Activated naive CD8-positive, alpha-beta T cell treated with anti-CD3 and anti-CD28 coated beads, Interleukin-2, amount 50 U/mL, for 24 hours (primary cell): ENCODE data around the gene UROC1.

ENCODE experiments used
- ATAC-seq: fragments of 150-1000 bp; cut with Tn5 transposase; one replicate; pipeline ENCODE4 v1.10.0; 2021
- DNase-seq: peaks from one replicate; pipeline ENCODE4 v3.0.0; 2021
- H3K27ac Mint-ChIP-seq: one replicate; pipeline ENCODE4 v1.8.0; 2021; ENCODE audit warnings: mild to moderate bottlenecking, mixed read lengths
- H3K27me3 Mint-ChIP-seq: one replicate; pipeline ENCODE4 v1.8.0; 2021; ENCODE audit warnings: mixed read lengths
- H3K36me3 Mint-ChIP-seq: one replicate; pipeline ENCODE4 v1.8.0; 2021; ENCODE audit warnings: low read depth, mixed read lengths
- H3K4me1 Mint-ChIP-seq: one replicate; pipeline ENCODE4 v1.8.0; 2021; ENCODE audit warnings: mixed read lengths
- H3K4me3 Mint-ChIP-seq: one replicate; pipeline ENCODE4 v1.8.0; 2021; ENCODE audit warnings: mild to moderate bottlenecking, moderate library complexity, mixed read lengths
- H3K9me3 Mint-ChIP-seq: one replicate; pipeline ENCODE4 v1.8.0; 2021; ENCODE audit warnings: mixed read lengths

Gene UROC1

DNA sequence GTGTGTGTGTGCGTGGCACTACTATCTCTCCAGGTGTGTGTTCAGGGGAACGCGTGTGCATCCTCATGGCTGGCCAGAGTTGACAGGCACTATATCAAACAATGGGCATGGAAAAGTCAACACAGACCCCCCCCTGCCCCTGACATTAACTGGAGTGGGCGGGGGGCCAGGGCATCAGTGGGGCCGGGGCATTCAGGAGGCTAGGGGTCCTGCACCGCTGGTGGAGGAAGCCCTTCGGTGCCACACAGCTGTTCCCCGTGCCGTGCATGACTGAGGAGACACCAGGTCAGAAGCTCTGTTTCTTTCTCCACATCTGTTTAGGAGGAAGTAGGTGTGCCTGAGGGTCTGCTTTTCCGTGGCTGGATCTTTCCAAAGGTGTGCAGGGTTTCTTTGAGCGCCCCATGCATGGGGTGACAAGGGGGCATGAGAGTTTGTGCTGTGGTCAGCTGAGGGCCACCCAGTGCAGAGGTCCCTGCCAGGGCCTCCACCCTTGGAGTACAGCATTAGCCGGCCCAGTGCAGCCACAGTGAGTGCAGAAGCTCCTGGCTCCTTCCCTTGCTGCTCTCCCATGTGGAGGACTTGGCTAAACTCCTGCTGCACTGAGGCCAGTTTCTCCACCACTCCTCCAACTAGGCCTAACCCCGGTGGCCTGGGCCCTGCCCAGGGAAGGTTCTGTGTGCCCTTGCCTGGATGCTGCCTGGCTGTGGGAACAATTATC is 33.7 kb upstream of the UROC1 start:
- Mint-ChIP-seq H3K4me1 (no peaks in the 10 kb centered on the region), H3K9me3 (no peaks in the 10 kb centered on the region), H3K27ac (no peak overlapping the region), H3K27me3 (peaks cover 2% of the 10 kb centered on the region), H3K4me3 (no peak overlapping the region), H3K36me3 (no peaks in the 10 kb centered on the region)
- no peak for DNase-seq
- no peak for ATAC-seq

DNA sequence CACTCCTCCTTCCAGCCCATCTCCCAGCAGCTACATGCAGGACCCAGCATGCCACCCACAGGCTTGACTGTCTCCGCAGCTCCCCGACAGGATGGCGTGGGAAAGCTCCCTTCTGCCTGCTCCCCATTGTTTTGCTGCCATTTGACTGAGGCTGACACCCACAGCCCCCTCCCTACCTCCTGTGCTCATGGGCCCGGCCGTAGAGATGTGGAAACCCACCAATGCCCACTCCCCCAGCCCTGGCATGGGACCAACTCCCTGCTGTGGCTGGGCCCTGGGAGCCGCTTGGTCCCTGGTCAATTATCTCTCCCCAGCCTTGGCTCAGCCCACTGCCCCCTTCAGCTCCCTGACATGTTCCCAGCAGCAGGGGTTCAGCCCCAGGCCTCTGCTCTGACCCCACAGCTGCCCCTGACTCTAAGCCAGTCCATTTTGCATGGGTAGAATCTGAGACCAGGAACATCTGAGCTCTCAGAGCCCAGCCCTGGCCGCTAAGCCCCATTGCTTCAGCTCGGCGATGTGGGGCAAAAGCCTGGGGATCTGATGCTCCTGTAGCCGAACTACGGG is 33.0 kb upstream of the UROC1 start:
- DNase-seq (no peak), ATAC-seq (no peak)
- no peak overlapping the region for H3K27ac Mint-ChIP-seq
- H3K27me3 Mint-ChIP-seq: peaks cover 2% of the 10 kb centered on the region
- no peaks in the 10 kb centered on the region for H3K9me3 Mint-ChIP-seq
- H3K4me1 Mint-ChIP-seq: no peaks in the 10 kb centered on the region
- H3K4me3 Mint-ChIP-seq: no peak overlapping the region
- no peaks in the 10 kb centered on the region for H3K36me3 Mint-ChIP-seq

DNA sequence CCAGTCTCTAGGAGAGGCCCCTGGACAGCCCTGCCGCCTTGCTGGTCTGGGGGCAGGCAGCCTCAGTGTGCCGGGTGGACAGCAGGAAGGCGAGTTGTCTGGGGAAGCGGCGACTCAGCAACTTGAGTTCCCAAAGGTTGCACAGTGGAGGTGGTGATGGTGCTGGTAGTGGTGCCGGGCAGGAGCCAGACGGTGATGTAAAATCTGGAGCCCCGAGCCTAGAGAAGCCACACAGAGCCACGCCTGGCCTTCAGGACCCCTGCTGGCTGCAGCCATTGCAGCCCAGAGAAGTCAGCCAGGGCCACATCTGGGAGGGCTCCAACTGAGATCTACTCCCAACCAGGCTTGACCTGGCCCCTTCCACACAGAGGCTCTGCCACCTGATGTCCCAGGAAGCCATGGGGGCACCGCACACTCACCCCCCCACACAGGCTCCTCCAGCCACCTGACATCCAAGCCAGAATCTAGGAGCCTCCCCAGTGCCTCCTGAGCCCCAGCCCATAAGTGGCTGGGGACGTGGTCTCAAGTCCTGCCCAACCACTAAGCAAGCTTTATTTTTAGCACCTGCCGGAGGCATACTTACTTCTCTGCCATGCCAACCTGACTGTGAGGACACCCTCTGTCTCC is 32.4 kb upstream of the UROC1 start:
- Mint-ChIP-seq H3K4me3 (no peak overlapping the region), H3K4me1 (no peaks in the 10 kb centered on the region), H3K27ac (no peak overlapping the region), H3K27me3 (peaks cover 2% of the 10 kb centered on the region), H3K36me3 (no peaks in the 10 kb centered on the region), H3K9me3 (no peaks in the 10 kb centered on the region)
- no peak for DNase-seq
- ATAC-seq: no peak

DNA sequence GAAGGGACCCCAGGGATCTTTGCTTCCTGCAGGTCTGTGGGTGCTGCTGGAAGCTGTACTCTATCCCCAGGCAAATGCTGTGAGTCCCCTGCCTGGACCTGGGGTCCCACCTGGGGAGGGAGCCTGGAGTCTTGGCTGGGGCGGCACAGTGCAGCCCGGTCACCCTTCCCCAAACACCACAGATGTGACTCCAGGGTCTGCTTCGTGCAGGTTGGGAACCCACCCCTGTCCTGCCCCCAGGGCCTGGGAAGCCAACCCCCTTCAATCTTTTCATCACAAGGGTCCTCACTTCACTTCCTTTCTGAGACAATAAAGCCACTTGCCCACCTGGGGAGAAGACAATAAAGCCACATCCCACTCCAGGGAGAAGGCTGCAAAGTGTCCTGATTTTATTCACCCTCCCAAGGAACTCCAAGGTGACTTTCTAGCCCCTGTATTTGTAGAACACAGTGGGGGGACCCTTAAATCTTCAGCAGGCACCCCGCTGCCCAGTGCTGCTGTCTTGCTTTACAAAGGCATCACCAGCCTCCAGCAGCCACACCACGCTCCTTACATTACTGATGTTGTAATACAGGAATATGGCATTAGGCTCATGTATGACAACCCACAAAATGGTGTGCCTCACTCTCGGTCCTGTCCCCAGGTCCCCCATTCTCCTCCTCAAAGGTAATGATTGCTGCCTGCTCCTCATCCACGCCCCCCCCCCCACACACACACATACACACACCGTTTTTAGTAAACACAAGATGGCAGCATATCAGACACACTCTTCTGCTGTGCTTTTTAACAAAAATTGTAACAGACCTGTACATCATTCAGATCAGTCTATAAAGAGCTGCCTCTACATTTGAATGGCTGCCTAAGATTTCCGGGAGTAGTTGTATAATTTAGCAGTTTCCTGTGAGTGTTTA is 31.2 kb upstream of the UROC1 start:
- Mint-ChIP-seq H3K4me3 (no peak overlapping the region), H3K27me3 (peaks cover 2% of the 10 kb centered on the region), H3K4me1 (no peaks in the 10 kb centered on the region), H3K9me3 (no peaks in the 10 kb centered on the region), H3K27ac (no peak overlapping the region), H3K36me3 (no peaks in the 10 kb centered on the region)
- ATAC-seq (no peak), DNase-seq (no peak)

DNA sequence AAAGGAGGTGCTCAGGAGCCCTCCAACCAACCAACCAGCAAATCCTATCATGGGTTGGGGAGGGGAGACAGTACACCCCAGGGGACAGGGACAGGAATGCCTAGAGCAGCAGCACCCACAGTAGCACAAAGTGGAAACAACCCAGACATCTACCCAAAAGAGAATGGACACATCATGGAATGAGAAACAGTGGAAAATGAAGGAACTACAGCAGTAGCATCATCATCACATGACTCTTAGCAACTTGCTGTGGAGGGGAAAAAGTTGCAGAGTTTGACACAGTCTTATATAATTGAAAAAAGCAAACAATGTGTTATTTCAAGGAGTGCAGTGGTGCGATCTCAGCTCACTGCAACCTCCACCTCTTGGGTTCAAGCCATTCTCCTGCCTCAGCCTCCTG is 30.1 kb upstream of the UROC1 start:
- DNase-seq: no peak
- no peak for ATAC-seq
- H3K36me3 Mint-ChIP-seq: no peaks in the 10 kb centered on the region
- no peak overlapping the region for H3K4me3 Mint-ChIP-seq
- H3K4me1 Mint-ChIP-seq: no peaks in the 10 kb centered on the region
- H3K27ac Mint-ChIP-seq: no peak overlapping the region
- H3K9me3 Mint-ChIP-seq: no peaks in the 10 kb centered on the region
- peaks cover 2% of the 10 kb centered on the region for H3K27me3 Mint-ChIP-seq

DNA sequence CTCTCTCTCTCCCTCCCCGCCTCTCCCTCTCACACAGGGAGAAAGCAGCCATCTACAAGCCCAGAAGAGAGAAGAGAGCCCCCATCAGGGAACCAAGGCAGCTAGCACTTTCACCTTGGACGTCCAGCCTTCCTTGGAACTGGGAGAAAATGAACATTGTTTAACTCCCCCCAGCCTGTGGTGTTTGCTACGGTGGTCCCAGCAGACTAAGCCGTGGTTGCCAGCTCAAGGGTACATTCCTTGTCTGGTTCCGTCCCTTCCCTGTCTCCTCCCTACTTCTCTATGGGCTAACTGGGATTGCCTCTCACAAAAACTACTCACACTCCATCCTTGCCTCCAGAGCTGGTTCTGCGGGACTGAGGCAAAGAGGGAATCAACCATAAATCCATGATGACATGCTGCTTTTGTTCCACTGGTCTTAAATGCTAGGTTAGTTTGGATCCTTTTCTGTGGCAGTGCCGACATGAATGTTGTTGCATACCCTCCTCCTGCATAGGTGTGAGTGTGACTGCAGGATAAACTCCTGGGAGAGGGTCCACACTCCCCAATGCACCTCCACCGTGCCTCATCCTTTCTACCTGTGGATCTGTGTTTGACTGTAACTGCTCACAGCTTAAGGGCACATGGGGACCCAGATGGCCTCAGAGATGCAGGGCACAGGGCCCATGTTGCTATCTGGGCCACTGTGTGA is 29.1 kb upstream of the UROC1 start:
- Mint-ChIP-seq H3K4me1 (no peaks in the 10 kb centered on the region), H3K27ac (no peak overlapping the region), H3K9me3 (no peaks in the 10 kb centered on the region), H3K4me3 (no peak overlapping the region), H3K27me3 (peaks cover 2% of the 10 kb centered on the region), H3K36me3 (no peaks in the 10 kb centered on the region)
- ATAC-seq (no peak), DNase-seq (no peak)

DNA sequence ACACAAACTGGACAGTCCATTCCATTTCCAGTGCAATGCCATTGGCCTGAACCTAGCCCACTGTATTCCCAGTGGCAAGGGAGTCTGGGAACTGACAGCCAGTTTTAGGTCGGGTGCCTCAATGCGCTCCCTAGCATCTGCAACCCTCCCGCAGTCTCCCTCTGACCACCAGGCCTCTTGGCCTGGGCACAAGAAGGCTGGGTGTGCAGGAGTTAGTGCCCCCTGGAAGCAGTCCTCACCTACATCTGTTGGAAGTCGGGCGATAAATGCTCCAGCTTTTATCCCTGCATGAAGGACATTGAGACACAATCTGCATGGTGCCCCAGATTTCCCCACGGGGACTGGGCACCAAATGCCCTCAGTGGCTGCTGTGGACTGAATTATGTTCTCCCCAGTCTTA is 28.4 kb upstream of the UROC1 start:
- Mint-ChIP-seq H3K27me3 (peaks cover 2% of the 10 kb centered on the region), H3K36me3 (no peaks in the 10 kb centered on the region)
- no peak for DNase-seq

DNA sequence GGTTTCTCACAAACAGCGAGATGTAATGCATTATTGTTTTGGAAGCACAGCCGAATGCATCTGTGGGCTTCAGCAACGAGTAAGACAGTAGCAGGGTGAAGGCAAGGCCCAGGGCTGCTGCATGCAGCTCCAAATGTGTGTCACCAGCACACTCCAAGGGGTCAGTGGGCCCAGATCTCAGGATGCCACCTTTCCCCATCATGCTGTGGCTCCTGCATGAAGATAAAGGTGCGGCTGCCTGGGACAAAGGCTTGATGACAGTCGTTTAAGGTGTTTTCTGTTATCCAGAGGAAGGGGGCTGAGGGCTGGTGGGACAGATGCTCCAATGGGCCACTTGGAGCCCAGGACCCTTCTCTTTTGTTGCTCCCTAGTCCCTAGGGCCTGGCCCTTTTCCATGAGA is 28.0 kb upstream of the UROC1 start:
- Mint-ChIP-seq H3K9me3 (no peaks in the 10 kb centered on the region), H3K4me3 (no peak overlapping the region), H3K27me3 (peaks cover 2% of the 10 kb centered on the region), H3K27ac (no peak overlapping the region), H3K36me3 (no peaks in the 10 kb centered on the region), H3K4me1 (peaks cover 4% of the 10 kb centered on the region)
- ATAC-seq: no peak
- no peak for DNase-seq

More for the DNA sequence above, 28.4 kb upstream of the UROC1 start:
- H3K27ac Mint-ChIP-seq: no peak overlapping the region
- H3K4me3 Mint-ChIP-seq: no peak overlapping the region
- H3K4me1 Mint-ChIP-seq: no peaks in the 10 kb centered on the region
- no peaks in the 10 kb centered on the region for H3K9me3 Mint-ChIP-seq
- no peak for ATAC-seq

DNA sequence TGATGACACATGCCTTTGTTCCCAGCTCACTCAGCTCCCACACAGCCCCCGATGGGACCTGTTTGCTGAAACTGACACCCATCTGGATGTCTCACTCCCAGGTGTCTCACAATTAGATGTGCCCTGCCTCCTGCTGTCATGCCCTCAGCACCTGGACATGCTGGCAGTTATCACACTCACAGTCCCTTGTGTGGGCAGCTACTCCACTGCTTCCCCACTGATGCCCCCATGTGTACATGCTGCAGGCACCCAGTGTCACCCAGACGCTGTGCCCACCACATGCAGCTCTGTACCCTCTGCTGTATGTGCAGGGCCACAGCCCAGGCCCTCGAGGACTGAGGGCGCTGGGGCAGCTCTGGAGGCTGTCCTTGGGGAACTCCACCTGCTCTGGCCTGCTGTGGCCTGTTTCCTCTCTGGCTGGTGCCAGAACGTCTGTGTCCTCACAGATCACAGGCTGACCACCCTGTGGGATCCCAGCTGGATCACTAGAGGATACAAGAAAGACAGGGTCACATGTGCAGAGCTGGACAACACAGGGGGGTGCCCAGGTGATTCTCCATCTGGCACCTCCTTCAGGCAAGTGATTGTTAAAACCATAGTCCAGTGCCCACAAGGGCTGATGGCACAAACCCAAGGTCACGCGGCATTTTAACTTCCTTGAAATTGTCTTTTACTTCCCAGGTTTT is 27.2 kb upstream of the UROC1 start:
- Mint-ChIP-seq H3K27me3 (peaks cover 7% of the 10 kb centered on the region), H3K4me1 (peaks cover 5% of the 10 kb centered on the region), H3K36me3 (no peaks in the 10 kb centered on the region), H3K9me3 (peaks cover 4% of the 10 kb centered on the region), H3K4me3 (no peak overlapping the region), H3K27ac (no peak overlapping the region)
- DNase-seq (no peak), ATAC-seq (no peak)

DNA sequence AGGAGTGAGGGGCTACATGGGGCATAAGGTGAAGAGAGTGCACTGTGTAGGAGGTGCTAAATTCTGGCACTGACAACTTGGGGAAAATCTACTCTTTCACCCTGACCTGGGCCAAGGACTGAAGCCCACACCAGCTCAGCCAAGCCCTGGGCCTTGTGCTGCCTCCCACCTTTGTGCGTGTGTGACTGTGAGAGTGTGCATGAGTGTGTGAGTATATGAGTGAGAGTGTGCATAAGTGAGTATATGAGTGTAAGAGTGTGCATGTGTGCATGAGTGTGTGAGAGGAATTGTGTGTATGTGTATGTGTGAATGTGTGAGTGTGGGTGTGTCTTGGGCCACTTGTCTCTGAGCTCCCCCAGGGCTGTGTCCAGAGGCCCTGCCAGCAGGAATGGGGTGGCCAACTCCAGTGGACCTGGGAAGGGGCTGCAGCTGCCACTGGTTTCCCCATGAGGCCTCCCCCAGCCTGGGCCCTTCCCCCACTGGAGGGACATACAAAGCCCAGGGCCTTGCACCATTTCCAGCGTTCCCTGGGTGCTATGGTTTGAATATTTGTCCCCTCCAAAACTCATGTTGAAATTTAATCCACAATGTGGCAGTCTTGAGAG is 26.0 kb upstream of the UROC1 start:
- DNase-seq: no peak
- H3K27ac Mint-ChIP-seq: no peak overlapping the region
- no peak for ATAC-seq
- H3K27me3 Mint-ChIP-seq: peaks cover 7% of the 10 kb centered on the region
- no peaks in the 10 kb centered on the region for H3K36me3 Mint-ChIP-seq
- H3K4me3 Mint-ChIP-seq: no peak overlapping the region
- H3K9me3 Mint-ChIP-seq: peaks cover 4% of the 10 kb centered on the region
- peaks cover 5% of the 10 kb centered on the region for H3K4me1 Mint-ChIP-seq

DNA sequence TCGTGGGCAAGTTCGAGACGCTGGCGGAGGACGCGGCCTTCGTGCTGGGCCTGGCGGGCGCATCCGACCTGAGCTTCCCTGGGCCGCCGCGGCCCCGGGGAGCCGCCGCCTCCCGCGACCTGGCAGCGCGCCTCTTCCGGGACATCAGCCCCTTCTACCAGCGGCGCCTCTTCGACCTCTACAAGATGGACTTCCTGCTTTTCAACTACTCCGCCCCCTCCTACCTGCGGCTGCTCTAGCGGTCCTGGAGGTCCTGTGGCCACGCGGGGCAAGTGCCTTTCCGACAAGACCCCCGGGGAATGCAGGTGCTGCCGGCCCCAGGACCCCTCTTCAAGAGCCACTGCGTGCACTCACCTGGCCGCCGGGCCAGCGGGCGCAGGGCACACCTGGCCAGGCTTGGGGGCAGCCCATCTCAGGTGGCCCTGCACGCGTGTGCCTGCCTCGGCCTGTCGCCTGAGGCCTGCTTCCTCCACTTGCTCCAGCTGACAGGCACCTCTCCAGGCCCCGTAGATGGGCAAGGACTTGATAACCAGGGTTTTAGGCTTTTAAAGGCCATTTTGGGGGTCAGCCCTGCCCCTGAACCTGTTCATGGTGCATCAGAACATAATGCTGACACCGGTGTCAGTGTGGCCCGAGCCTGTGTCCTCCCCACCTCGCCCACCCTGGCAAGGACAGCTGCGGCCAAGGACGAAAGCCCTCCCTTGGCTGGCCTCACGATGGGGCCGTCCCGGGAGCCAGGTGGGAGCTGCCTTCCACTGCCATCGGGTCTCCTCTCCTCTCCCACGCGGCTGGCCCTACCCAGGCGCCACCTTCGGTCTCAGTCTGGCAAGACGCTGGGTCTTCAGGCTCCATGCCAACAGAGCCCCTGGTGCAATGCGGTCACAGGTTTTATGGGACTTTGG is 25.0 kb upstream of the UROC1 start:
- H3K36me3 Mint-ChIP-seq: no peaks in the 10 kb centered on the region
- no peak overlapping the region for H3K27ac Mint-ChIP-seq
- DNase-seq (no peak), ATAC-seq (no peak)
- no peak overlapping the region for H3K4me3 Mint-ChIP-seq
- peaks cover 5% of the 10 kb centered on the region for H3K27me3 Mint-ChIP-seq
- peaks cover 4% of the 10 kb centered on the region for H3K9me3 Mint-ChIP-seq
- H3K4me1 Mint-ChIP-seq: peaks cover 5% of the 10 kb centered on the region

DNA sequence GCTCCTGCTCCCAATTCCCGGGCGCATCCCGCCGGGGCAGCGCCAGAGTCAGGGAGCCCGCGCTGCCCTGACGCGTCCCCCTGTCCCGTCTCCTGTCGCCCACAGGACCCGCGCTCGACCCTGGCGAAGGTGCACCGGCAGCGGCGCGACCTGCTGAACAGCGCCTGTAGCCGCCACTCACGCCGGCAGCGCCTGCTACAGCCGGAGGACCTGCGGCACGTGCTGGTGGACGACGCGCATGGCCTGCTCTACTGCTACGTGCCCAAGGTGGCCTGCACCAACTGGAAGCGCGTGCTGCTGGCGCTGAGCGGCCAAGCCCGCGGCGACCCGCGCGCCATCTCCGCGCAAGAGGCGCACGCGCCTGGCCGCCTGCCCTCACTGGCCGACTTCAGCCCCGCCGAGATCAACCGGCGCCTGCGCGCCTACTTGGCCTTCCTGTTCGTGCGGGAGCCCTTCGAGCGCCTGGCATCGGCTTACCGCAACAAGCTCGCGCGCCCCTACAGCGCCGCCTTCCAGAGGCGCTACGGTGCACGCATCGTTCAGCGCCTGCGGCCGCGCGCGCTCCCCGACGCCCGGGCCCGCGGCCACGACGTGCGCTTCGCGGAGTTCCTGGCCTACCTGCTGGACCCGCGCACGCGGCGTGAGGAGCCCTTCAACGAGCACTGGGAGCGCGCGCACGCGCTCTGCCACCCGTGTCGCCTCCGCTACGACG is 24.2 kb upstream of the UROC1 start:
- H3K36me3 Mint-ChIP-seq: no peaks in the 10 kb centered on the region
- no peak for DNase-seq
- ATAC-seq: no peak
- H3K4me1 Mint-ChIP-seq: peaks cover 5% of the 10 kb centered on the region
- no peak overlapping the region for H3K27ac Mint-ChIP-seq
- H3K27me3 Mint-ChIP-seq: peaks cover 5% of the 10 kb centered on the region
- H3K9me3 Mint-ChIP-seq: peaks cover 4% of the 10 kb centered on the region
- no peak overlapping the region for H3K4me3 Mint-ChIP-seq
